Erythroblast (primary cell): ENCODE measurements around the gene CUX1.
"Not testable (repeated sequence)": the region's sequence is repeated elsewhere in the genome, so short reads cannot be mapped to it uniquely, and the experiment has no call there.

Experiments used
- DNase-seq, 2 experiments: peaks; one replicate each; lab custom pipeline; 2025; lab: John Stamatoyannopoulos, UW
- GATA1 ChIP-seq: IDR thresholded peaks from 2 replicates; pipeline ENCODE4 v1.6.1; 2011; ENCODE audit warnings: low read depth, mild to moderate bottlenecking, control low read depth, low read length, moderate library complexity
- POLR2A ChIP-seq: IDR thresholded peaks from 2 replicates; pipeline ENCODE4 v1.6.1; 2011; ENCODE audit warnings: mild to moderate bottlenecking, low read length

Gene CUX1

GRCh38 chr7:101859411-101860106 lies 42.1 kb downstream of the CUX1 start:
- no peak for DNase-seq

GRCh38 chr7:101860316-101861217 lies 43.1 kb downstream of the CUX1 start:
- TF ChIP-seq POLR2A (no peak), GATA1 (no peak)
- no peak for DNase-seq

More at GRCh38 chr7:101859411-101860106, 42.1 kb downstream of the CUX1 start:
- TF ChIP-seq GATA1 (no peak), POLR2A (no peak)

- TF ChIP-seq POLR2A = no peak
- no peak for TF ChIP-seq GATA1
- DNase-seq = no peak
These were observed 43.9 kb downstream of the CUX1 start for GRCh38 chr7:101861218-101861775.

- DNase-seq = no peak
- no peak for TF ChIP-seq GATA1
- TF ChIP-seq POLR2A = no peak
These were observed 45.1 kb downstream of the CUX1 start for GRCh38 chr7:101862280-101863220.

GRCh38 chr7:101863598-101863997 lies 46.2 kb downstream of the CUX1 start:
- no peak for DNase-seq
- TF ChIP-seq GATA1 (no peak), POLR2A (no peak)

- no peak for DNase-seq
- TF ChIP-seq GATA1 (no peak), POLR2A (no peak)
These were observed 46.6 kb downstream of the CUX1 start for GRCh38 chr7:101864039-101864438.

GRCh38 chr7:101865031-101865430 lies 47.6 kb downstream of the CUX1 start:
- TF ChIP-seq GATA1 = no peak
- no peak for TF ChIP-seq POLR2A
- no peak for DNase-seq

- no peak for TF ChIP-seq POLR2A
- TF ChIP-seq GATA1 = no peak
- no peak for DNase-seq
These were observed 48.0 kb downstream of the CUX1 start for GRCh38 chr7:101865455-101865854.

- TF ChIP-seq GATA1 (no peak), POLR2A (no peak)
- DNase-seq = no peak
These were observed 48.9 kb downstream of the CUX1 start for GRCh38 chr7:101866328-101866727.

GRCh38 chr7:101867265-101867664 lies 49.8 kb downstream of the CUX1 start:
- no peak for TF ChIP-seq GATA1
- TF ChIP-seq POLR2A = no peak
- no peak for DNase-seq

- not testable (repeated sequence) for DNase-seq
These were observed 50.3 kb downstream of the CUX1 start for GRCh38 chr7:101867681-101868080.

- TF ChIP-seq POLR2A (no peak), GATA1 (no peak)
- no peak for DNase-seq
These were observed 50.9 kb downstream of the CUX1 start for GRCh38 chr7:101868191-101868950.
